Measurements from ENCODE around the gene ZNF710. TPM values are rescaled to one million over a fixed set of nuclear protein-coding genes. Genes with fewer than 3 reads are reported as not detected.

ZNF710 gene
- total RNA-seq, 4 donors from 2014 or later, result 6.6 to 13.8 (median 10.1) TPM

DNA sequence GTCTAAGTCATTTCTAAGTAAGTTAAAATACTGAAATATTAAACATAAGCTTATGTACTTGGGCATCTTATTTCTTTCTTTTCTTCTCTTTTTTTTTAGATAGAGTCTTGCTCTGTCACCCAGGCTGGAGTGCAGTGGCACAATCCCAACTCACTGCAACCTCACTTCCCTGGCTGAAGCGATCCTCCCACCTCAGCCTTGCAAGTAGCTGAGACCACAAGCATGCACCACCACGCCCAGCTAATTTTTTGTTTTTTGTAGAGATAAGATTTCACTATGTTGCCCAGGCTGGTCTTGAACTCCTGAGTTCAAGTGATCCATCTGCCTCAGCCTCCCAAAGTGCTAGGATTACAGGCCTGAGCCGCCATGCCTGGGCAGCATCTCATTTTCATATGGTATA is 16.0 kb upstream of the ZNF710 start:
- no peaks in the 10 kb centered on the region for H3K4me1 ChIP-seq

DNA sequence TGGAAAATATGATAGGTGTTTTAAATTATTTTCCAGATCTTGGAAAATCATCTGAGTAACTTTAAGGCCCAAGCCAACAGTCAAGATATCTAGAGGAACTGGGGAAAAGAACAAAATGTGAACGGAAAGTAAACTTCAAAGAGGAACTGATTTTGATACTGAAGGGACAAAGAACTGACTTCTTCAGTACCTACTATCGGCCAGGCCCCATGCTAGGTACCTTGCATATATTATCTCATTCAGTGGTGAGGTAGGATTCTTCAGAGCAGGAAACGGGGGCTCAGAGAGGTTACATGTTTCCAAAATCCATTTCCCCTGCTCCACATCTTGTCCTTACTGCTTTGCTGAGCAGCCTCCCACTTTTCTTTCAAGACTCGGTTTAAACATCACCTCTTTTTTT is 9.8 kb upstream of the ZNF710 start:
- WGBS, result 71% methylated on average over 4 of the region's 4 CpGs
- intact Hi-C loops (cut with DNase I), result no loop called here

More for the DNA sequence above, 16.0 kb upstream of the ZNF710 start:
- Histone ChIP-seq H3K27me3 (peaks cover 0 to 14% (median 0%) of the 10 kb centered on the region in 4 donors), H3K27ac (replicated peaks in 1 of 4) (no peak overlapping the region), H3K4me3 (no peak overlapping the region), H3K9me3 (peaks cover 0 to 14% (median 10%) of the 10 kb centered on the region in 4 donors), H3K36me3 (no peaks in the 10 kb centered on the region)
- no peak for TF ChIP-seq POLR2A (IDR thresholded peaks at IDR 0.05; ENCODE audit: low read depth)
- TF ChIP-seq EP300 (IDR thresholded peaks at IDR 0.05), result no peak
- TF ChIP-seq CTCF (IDR thresholded peaks at IDR 0.05), result no peak
- TF ChIP-seq POLR2AphosphoS5 (IDR thresholded peaks at IDR 0.05), result no peak
- 90% methylated on average over 3 of the region's 3 CpGs for WGBS
- intact Hi-C loops (cut with DNase I), result no loop called here
- DNase-seq (ENCODE audit: extremely low spot score), result no peak

DNA sequence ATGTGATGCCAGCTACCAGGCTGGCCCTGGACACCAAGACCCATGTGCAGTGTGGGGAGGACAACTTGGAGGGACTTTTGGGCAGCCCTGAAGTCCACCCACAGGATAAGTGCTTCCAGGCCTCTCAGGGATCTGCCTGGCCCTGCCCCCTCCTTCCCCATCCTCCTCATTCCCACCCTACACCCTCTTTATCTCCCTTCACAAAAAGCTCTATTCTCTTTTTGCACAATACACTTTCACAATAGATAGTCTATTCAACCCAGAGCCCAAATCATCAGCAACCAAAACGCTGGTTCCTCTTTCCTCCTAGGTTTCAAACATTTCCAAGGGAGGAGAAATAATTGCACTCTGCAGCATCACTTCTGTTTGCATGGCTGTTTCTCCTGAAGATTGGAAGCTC is 7.8 kb upstream of the ZNF710 start:
- Histone ChIP-seq H3K9me3 (no peaks in the 10 kb centered on the region), H3K36me3 (no peaks in the 10 kb centered on the region), H3K27me3 (no peaks in the 10 kb centered on the region), H3K4me3 (no peak overlapping the region), H3K27ac (replicated peaks in 1 of 4) (no peak overlapping the region), H3K4me1 (no peaks in the 10 kb centered on the region)
- WGBS, result 76% methylated on average over 1 of the region's 1 CpG
- intact Hi-C loops (cut with DNase I), result no loop called here
- DNase-seq (ENCODE audit: extremely low spot score), result no peak
- TF ChIP-seq POLR2A (IDR thresholded peaks at IDR 0.05; ENCODE audit: low read depth) (no peak), EP300 (IDR thresholded peaks at IDR 0.05) (no peak), POLR2AphosphoS5 (IDR thresholded peaks at IDR 0.05) (no peak), CTCF (IDR thresholded peaks at IDR 0.05) (no peak)

More for the DNA sequence above, 9.8 kb upstream of the ZNF710 start:
- no peak for DNase-seq (ENCODE audit: extremely low spot score)
- no peak overlapping the region for H3K4me3 ChIP-seq
- H3K27ac ChIP-seq (replicated peaks in 1 of 4), result no peak overlapping the region
- no peak for TF ChIP-seq CTCF (IDR thresholded peaks at IDR 0.05)
- no peak for TF ChIP-seq POLR2AphosphoS5 (IDR thresholded peaks at IDR 0.05)
- no peak for TF ChIP-seq POLR2A (IDR thresholded peaks at IDR 0.05; ENCODE audit: low read depth)
- no peak for TF ChIP-seq EP300 (IDR thresholded peaks at IDR 0.05)
- no peaks in the 10 kb centered on the region for H3K9me3 ChIP-seq
- no peaks in the 10 kb centered on the region for H3K4me1 ChIP-seq
- no peaks in the 10 kb centered on the region for H3K27me3 ChIP-seq
- no peaks in the 10 kb centered on the region for H3K36me3 ChIP-seq

DNA sequence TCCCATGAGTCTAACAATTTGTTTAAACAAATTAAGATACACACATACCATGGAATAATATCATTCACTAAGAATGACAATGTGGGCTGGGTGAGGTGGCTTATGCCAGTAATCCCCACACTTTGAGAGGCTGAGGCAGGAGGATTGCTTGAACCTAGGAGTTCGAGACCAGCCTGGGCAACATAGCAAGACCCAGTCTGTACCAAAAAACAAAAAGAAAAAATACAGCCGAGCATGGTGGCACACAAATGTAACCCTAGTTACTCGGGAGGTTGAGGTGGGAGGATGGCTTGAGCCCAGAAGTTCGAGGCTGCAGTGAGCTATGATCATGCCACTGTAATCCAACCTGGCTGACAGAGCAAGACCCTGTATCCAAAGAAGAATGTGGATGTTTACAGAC is 4.0 kb upstream of the ZNF710 start:
- intact Hi-C loops (cut with DNase I), result loop anchor here (5.0 kb wide), 1 partner anchor 85 kb away; the partner anchor contains the start of gene ARPIN

More for the DNA sequence above, 4.0 kb upstream of the ZNF710 start:
- no peaks in the 10 kb centered on the region for H3K9me3 ChIP-seq
- DNase-seq (ENCODE audit: extremely low spot score), result no peak
- no peaks in the 10 kb centered on the region for H3K27me3 ChIP-seq
- TF ChIP-seq POLR2A (IDR thresholded peaks at IDR 0.05; ENCODE audit: low read depth), result no peak
- no peak for TF ChIP-seq CTCF (IDR thresholded peaks at IDR 0.05)
- TF ChIP-seq POLR2AphosphoS5 (IDR thresholded peaks at IDR 0.05), result no peak
- no peak for TF ChIP-seq EP300 (IDR thresholded peaks at IDR 0.05)
- 80% methylated on average over 4 of the region's 4 CpGs for WGBS
- no peak overlapping the region for H3K4me3 ChIP-seq
- H3K36me3 ChIP-seq, result no peaks in the 10 kb centered on the region
- no peak overlapping the region for H3K27ac ChIP-seq (replicated peaks in 1 of 4)
- H3K4me1 ChIP-seq, result peaks cover 0 to 21% (median 18%) of the 10 kb centered on the region in 4 donors

Data from esophagus muscularis mucosa (tissue), 4 donors.